ENCODE results near the gene KCNJ2. TPM values are rescaled to one million over a fixed set of nuclear protein-coding genes. Genes with fewer than 3 reads are reported as not detected.

KCNJ2 gene
- polyA plus RNA-seq, 1 donor from 2014 or later: 2.3 TPM

DNA sequence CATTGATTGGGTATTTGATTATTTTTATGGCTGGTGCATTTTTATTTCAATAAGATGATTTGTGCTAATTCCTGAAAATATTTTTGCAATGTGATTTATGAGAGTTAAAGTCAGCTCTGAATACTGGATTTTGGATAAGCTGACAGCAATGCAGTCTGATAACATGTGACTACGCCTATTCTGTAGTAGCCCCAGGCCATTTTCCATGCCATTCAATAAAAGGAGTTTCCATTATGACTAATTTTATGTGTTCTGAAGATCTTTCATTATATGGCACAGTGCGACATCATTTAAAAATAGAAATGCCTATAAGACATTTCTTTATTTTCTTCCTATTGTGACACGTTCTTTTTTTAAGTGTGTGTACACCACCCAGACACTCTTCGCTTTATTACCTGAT is 46.3 kb downstream of the KCNJ2 start:
- Histone ChIP-seq H3K27me3 (ENCODE audit: insufficient read depth, low read depth, low read length) (no peaks in the 10 kb centered on the region), H3K9me2 (ENCODE audit: insufficient read depth, low read length) (no peaks in the 10 kb centered on the region), H3K9ac (ENCODE audit: low read length) (no peak overlapping the region), H3K36me3 (ENCODE audit: insufficient read depth, low read length) (no peaks in the 10 kb centered on the region), H2AFZ (ENCODE audit: low read depth, low read length) (no peak overlapping the region), H3F3A (ENCODE audit: insufficient read depth, low read length, poor library complexity, severe bottlenecking) (no peaks in the 10 kb centered on the region), H3K79me2 (replicated peaks; ENCODE audit: insufficient read depth, low read length) (no peaks in the 10 kb centered on the region), H3K27ac (ENCODE audit: low read length) (no peak overlapping the region), H3K4me3 (ENCODE audit: low read length) (no peak overlapping the region), H4K20me1 (ENCODE audit: insufficient read depth) (no peaks in the 10 kb centered on the region), H3K9me3 (ENCODE audit: low read length) (no peaks in the 10 kb centered on the region), H3K4me2 (ENCODE audit: low read length) (no peak overlapping the region)
- TF ChIP-seq, protein P1, sequence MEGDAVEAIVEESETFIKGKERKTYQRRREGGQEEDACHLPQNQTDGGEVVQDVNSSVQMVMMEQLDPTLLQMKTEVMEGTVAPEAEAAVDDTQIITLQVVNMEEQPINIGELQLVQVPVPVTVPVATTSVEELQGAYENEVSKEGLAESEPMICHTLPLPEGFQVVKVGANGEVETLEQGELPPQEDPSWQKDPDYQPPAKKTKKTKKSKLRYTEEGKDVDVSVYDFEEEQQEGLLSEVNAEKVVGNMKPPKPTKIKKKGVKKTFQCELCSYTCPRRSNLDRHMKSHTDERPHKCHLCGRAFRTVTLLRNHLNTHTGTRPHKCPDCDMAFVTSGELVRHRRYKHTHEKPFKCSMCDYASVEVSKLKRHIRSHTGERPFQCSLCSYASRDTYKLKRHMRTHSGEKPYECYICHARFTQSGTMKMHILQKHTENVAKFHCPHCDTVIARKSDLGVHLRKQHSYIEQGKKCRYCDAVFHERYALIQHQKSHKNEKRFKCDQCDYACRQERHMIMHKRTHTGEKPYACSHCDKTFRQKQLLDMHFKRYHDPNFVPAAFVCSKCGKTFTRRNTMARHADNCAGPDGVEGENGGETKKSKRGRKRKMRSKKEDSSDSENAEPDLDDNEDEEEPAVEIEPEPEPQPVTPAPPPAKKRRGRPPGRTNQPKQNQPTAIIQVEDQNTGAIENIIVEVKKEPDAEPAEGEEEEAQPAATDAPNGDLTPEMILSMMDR (IDR thresholded peaks at IDR 0.05; ENCODE audit: poor library complexity, severe bottlenecking): no peak
- TF ChIP-seq MXI1 (conservative IDR thresholded peaks at IDR 0.05; ENCODE audit: poor library complexity, severe bottlenecking) (no peak), EZH2 (IDR thresholded peaks at IDR 0.05; ENCODE audit: borderline replicate concordance, insufficient read depth, low read length, poor library complexity, severe bottlenecking) (no peak), SMC3 (conservative IDR thresholded peaks at IDR 0.05; ENCODE audit: poor library complexity) (no peak), TAF1 (IDR thresholded peaks at IDR 0.05; ENCODE audit: low read depth) (no peak), EP300 (conservative IDR thresholded peaks at IDR 0.05; ENCODE audit: poor library complexity, severe bottlenecking) (no peak), RAD21 (conservative IDR thresholded peaks at IDR 0.05) (no peak), POLR2AphosphoS5 (IDR thresholded peaks at IDR 0.05) (no peak)
- TF ChIP-seq, protein P2, sequence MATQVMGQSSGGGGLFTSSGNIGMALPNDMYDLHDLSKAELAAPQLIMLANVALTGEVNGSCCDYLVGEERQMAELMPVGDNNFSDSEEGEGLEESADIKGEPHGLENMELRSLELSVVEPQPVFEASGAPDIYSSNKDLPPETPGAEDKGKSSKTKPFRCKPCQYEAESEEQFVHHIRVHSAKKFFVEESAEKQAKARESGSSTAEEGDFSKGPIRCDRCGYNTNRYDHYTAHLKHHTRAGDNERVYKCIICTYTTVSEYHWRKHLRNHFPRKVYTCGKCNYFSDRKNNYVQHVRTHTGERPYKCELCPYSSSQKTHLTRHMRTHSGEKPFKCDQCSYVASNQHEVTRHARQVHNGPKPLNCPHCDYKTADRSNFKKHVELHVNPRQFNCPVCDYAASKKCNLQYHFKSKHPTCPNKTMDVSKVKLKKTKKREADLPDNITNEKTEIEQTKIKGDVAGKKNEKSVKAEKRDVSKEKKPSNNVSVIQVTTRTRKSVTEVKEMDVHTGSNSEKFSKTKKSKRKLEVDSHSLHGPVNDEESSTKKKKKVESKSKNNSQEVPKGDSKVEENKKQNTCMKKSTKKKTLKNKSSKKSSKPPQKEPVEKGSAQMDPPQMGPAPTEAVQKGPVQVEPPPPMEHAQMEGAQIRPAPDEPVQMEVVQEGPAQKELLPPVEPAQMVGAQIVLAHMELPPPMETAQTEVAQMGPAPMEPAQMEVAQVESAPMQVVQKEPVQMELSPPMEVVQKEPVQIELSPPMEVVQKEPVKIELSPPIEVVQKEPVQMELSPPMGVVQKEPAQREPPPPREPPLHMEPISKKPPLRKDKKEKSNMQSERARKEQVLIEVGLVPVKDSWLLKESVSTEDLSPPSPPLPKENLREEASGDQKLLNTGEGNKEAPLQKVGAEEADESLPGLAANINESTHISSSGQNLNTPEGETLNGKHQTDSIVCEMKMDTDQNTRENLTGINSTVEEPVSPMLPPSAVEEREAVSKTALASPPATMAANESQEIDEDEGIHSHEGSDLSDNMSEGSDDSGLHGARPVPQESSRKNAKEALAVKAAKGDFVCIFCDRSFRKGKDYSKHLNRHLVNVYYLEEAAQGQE (IDR thresholded peaks at IDR 0.05; ENCODE audit: borderline replicate concordance): no peak

DNA sequence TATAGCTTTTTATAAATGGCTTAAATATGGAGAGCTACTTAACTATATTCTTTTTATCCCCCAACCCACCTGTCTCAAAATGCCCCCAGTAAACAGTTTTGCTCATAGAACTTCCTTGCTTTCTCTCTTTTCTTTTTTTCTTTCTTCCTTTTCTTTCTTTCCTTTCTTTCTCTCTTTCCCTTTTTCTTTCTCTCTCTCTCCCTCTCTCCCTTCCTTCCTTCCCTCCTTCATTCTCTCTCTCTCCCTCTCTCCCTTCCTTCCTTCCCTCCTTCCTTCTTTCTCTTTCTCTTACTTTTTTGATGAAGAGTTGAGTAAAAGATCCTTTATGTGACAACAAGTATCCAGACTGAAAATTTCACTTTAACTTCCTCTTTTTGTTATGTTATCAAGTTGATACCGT is 48.2 kb downstream of the KCNJ2 start:
- H2AFZ ChIP-seq (ENCODE audit: low read depth, low read length): no peak overlapping the region
- no peaks in the 10 kb centered on the region for H3K9me2 ChIP-seq (ENCODE audit: insufficient read depth, low read length)
- no peaks in the 10 kb centered on the region for H3K36me3 ChIP-seq (ENCODE audit: insufficient read depth, low read length)

More for the DNA sequence above, 48.2 kb downstream of the KCNJ2 start:
- Histone ChIP-seq H3K27me3 (ENCODE audit: insufficient read depth, low read depth, low read length) (no peaks in the 10 kb centered on the region), H3K79me2 (replicated peaks; ENCODE audit: insufficient read depth, low read length) (no peaks in the 10 kb centered on the region), H3K9me3 (ENCODE audit: low read length) (no peaks in the 10 kb centered on the region), H3K4me3 (ENCODE audit: low read length) (no peak overlapping the region), H3K4me2 (ENCODE audit: low read length) (no peak overlapping the region), H3K27ac (ENCODE audit: low read length) (no peak overlapping the region), H3K9ac (ENCODE audit: low read length) (no peak overlapping the region), H3F3A (ENCODE audit: insufficient read depth, low read length, poor library complexity, severe bottlenecking) (no peaks in the 10 kb centered on the region), H4K20me1 (ENCODE audit: insufficient read depth) (no peaks in the 10 kb centered on the region)
- TF ChIP-seq, protein P2 (IDR thresholded peaks at IDR 0.05; ENCODE audit: borderline replicate concordance): no peak
- TF ChIP-seq TAF1 (IDR thresholded peaks at IDR 0.05; ENCODE audit: low read depth): no peak
- TF ChIP-seq SMC3 (conservative IDR thresholded peaks at IDR 0.05; ENCODE audit: poor library complexity): no peak
- TF ChIP-seq, protein P1 (IDR thresholded peaks at IDR 0.05; ENCODE audit: poor library complexity, severe bottlenecking): no peak
- no peak for TF ChIP-seq RAD21 (conservative IDR thresholded peaks at IDR 0.05)
- no peak for TF ChIP-seq EP300 (conservative IDR thresholded peaks at IDR 0.05; ENCODE audit: poor library complexity, severe bottlenecking)
- no peak for TF ChIP-seq EZH2 (IDR thresholded peaks at IDR 0.05; ENCODE audit: borderline replicate concordance, insufficient read depth, low read length, poor library complexity, severe bottlenecking)
- no peak for TF ChIP-seq POLR2AphosphoS5 (IDR thresholded peaks at IDR 0.05)
- TF ChIP-seq MXI1 (conservative IDR thresholded peaks at IDR 0.05; ENCODE audit: poor library complexity, severe bottlenecking): no peak
